ENCODE data around the gene DAZAP2.
A peak's percentile ranks its signal among the peaks of the same experiment; 100 is the strongest.

DAZAP2 gene

GRCh38 chr12:51238510-51239334 is at the start of gene DAZAP2:
Gene DAZAP2 (plus strand): TSS chr12:51238826. CDS start chr12:51238908, 82 bp downstream.
- Mint-ChIP-seq H3K4me3 (peak within 1 kb of the TSS; percentile 94), H3K27me3 (no peaks in the 10 kb centered on the region), H3K27ac (ENCODE audit: low read depth) (peak within 1 kb of the TSS; percentile 99), H3K9me3 (no peaks in the 10 kb centered on the region), H3K36me3 (ENCODE audit: insufficient read depth) (peaks cover 49% of the 10 kb centered on the region), H3K4me1 (peaks cover 44% of the 10 kb centered on the region)
- ATAC-seq (replicated peaks; ENCODE audit: extremely low read depth, poor library complexity, severe bottlenecking) (peak; percentile 93), DNase-seq (ENCODE audit: low spot score in 2 of 2) (peak; percentile 91)

- Mint-ChIP-seq H3K27me3 (no peaks in the 10 kb centered on the region), H3K4me1 (no peaks in the 10 kb centered on the region), H3K36me3 (ENCODE audit: insufficient read depth) (peaks cover 10% of the 10 kb centered on the region), H3K27ac (ENCODE audit: low read depth) (no peak overlapping the region), H3K9me3 (no peaks in the 10 kb centered on the region), H3K4me3 (no peak overlapping the region)
- ATAC-seq (replicated peaks; ENCODE audit: extremely low read depth, poor library complexity, severe bottlenecking) (no peak), DNase-seq (ENCODE audit: low spot score in 2 of 2) (no peak)
Observed at GRCh38 chr12:51189790-51190355, 48.8 kb upstream of the DAZAP2 start.

- H3K27ac Mint-ChIP-seq (ENCODE audit: low read depth), result no peak overlapping the region
- H3K9me3 Mint-ChIP-seq, result no peaks in the 10 kb centered on the region
- H3K27me3 Mint-ChIP-seq, result no peaks in the 10 kb centered on the region
- H3K4me3 Mint-ChIP-seq, result no peak overlapping the region
- peaks cover 10% of the 10 kb centered on the region for H3K36me3 Mint-ChIP-seq (ENCODE audit: insufficient read depth)
- no peak for DNase-seq (ENCODE audit: low spot score in 2 of 2)
- no peak for ATAC-seq (replicated peaks; ENCODE audit: extremely low read depth, poor library complexity, severe bottlenecking)
- H3K4me1 Mint-ChIP-seq, result no peaks in the 10 kb centered on the region
Observed at GRCh38 chr12:51190820-51191219, 47.8 kb upstream of the DAZAP2 start.

GRCh38 chr12:51191516-51192283 is 46.9 kb upstream of the DAZAP2 start:
- no peak overlapping the region for H3K4me3 Mint-ChIP-seq
- H3K27me3 Mint-ChIP-seq, result no peaks in the 10 kb centered on the region
- no peaks in the 10 kb centered on the region for H3K4me1 Mint-ChIP-seq
- H3K27ac Mint-ChIP-seq (ENCODE audit: low read depth), result no peak overlapping the region
- ATAC-seq (replicated peaks; ENCODE audit: extremely low read depth, poor library complexity, severe bottlenecking) (no peak), DNase-seq (ENCODE audit: low spot score in 2 of 2) (no peak)
- no peaks in the 10 kb centered on the region for H3K9me3 Mint-ChIP-seq
- H3K36me3 Mint-ChIP-seq (ENCODE audit: insufficient read depth), result peaks cover 10% of the 10 kb centered on the region

- no peak for ATAC-seq (replicated peaks; ENCODE audit: extremely low read depth, poor library complexity, severe bottlenecking)
- Mint-ChIP-seq H3K4me3 (no peak overlapping the region), H3K27ac (ENCODE audit: low read depth) (no peak overlapping the region), H3K9me3 (no peaks in the 10 kb centered on the region), H3K4me1 (no peaks in the 10 kb centered on the region), H3K27me3 (no peaks in the 10 kb centered on the region), H3K36me3 (ENCODE audit: insufficient read depth) (peaks cover 10% of the 10 kb centered on the region)
- DNase-seq (ENCODE audit: low spot score in 2 of 2), result no peak
Observed at GRCh38 chr12:51192284-51192671, 46.3 kb upstream of the DAZAP2 start.

- DNase-seq (ENCODE audit: low spot score in 2 of 2) (no peak), ATAC-seq (replicated peaks; ENCODE audit: extremely low read depth, poor library complexity, severe bottlenecking) (no peak)
- no peaks in the 10 kb centered on the region for H3K9me3 Mint-ChIP-seq
- no peak overlapping the region for H3K4me3 Mint-ChIP-seq
- peaks cover 4% of the 10 kb centered on the region for H3K36me3 Mint-ChIP-seq (ENCODE audit: insufficient read depth)
- no peaks in the 10 kb centered on the region for H3K4me1 Mint-ChIP-seq
- no peak overlapping the region for H3K27ac Mint-ChIP-seq (ENCODE audit: low read depth)
- H3K27me3 Mint-ChIP-seq, result no peaks in the 10 kb centered on the region
Observed at GRCh38 chr12:51195841-51196240, 42.8 kb upstream of the DAZAP2 start.

- no peaks in the 10 kb centered on the region for H3K27me3 Mint-ChIP-seq
- peaks cover 4% of the 10 kb centered on the region for H3K36me3 Mint-ChIP-seq (ENCODE audit: insufficient read depth)
- H3K27ac Mint-ChIP-seq (ENCODE audit: low read depth), result no peak overlapping the region
- no peaks in the 10 kb centered on the region for H3K9me3 Mint-ChIP-seq
- no peaks in the 10 kb centered on the region for H3K4me1 Mint-ChIP-seq
- no peak overlapping the region for H3K4me3 Mint-ChIP-seq
- DNase-seq (ENCODE audit: low spot score in 2 of 2), result no peak
- ATAC-seq (replicated peaks; ENCODE audit: extremely low read depth, poor library complexity, severe bottlenecking), result no peak
Observed at GRCh38 chr12:51196547-51196946, 42.1 kb upstream of the DAZAP2 start.

GRCh38 chr12:51197736-51198567 is 40.7 kb upstream of the DAZAP2 start:
- Mint-ChIP-seq H3K4me1 (no peaks in the 10 kb centered on the region), H3K9me3 (no peaks in the 10 kb centered on the region), H3K4me3 (no peak overlapping the region), H3K36me3 (ENCODE audit: insufficient read depth) (peaks cover 6% of the 10 kb centered on the region), H3K27ac (ENCODE audit: low read depth) (no peak overlapping the region), H3K27me3 (no peaks in the 10 kb centered on the region)
- ATAC-seq (replicated peaks; ENCODE audit: extremely low read depth, poor library complexity, severe bottlenecking), result no peak
- no peak for DNase-seq (ENCODE audit: low spot score in 2 of 2)

- no peak overlapping the region for H3K4me3 Mint-ChIP-seq
- H3K9me3 Mint-ChIP-seq, result no peaks in the 10 kb centered on the region
- ATAC-seq (replicated peaks; ENCODE audit: extremely low read depth, poor library complexity, severe bottlenecking), result no peak
- peaks cover 4% of the 10 kb centered on the region for H3K36me3 Mint-ChIP-seq (ENCODE audit: insufficient read depth)
- DNase-seq (ENCODE audit: low spot score in 2 of 2), result no peak
- no peaks in the 10 kb centered on the region for H3K27me3 Mint-ChIP-seq
- H3K27ac Mint-ChIP-seq (ENCODE audit: low read depth), result no peak overlapping the region
- H3K4me1 Mint-ChIP-seq, result no peaks in the 10 kb centered on the region
Observed at GRCh38 chr12:51198568-51199365, 39.9 kb upstream of the DAZAP2 start.

GRCh38 chr12:51199366-51199945 is 39.2 kb upstream of the DAZAP2 start:
- no peak overlapping the region for H3K4me3 Mint-ChIP-seq
- peaks cover 4% of the 10 kb centered on the region for H3K36me3 Mint-ChIP-seq (ENCODE audit: insufficient read depth)
- DNase-seq (ENCODE audit: low spot score in 2 of 2), result no peak
- H3K27ac Mint-ChIP-seq (ENCODE audit: low read depth), result peak overlapping the region; percentile 14
- H3K4me1 Mint-ChIP-seq, result no peaks in the 10 kb centered on the region
- no peak for ATAC-seq (replicated peaks; ENCODE audit: extremely low read depth, poor library complexity, severe bottlenecking)
- no peaks in the 10 kb centered on the region for H3K9me3 Mint-ChIP-seq
- H3K27me3 Mint-ChIP-seq, result no peaks in the 10 kb centered on the region

- Mint-ChIP-seq H3K4me3 (no peak overlapping the region), H3K36me3 (ENCODE audit: insufficient read depth) (peaks cover 4% of the 10 kb centered on the region), H3K27ac (ENCODE audit: low read depth) (peak overlapping the region; percentile 14), H3K9me3 (no peaks in the 10 kb centered on the region), H3K27me3 (no peaks in the 10 kb centered on the region), H3K4me1 (no peaks in the 10 kb centered on the region)
- no peak for ATAC-seq (replicated peaks; ENCODE audit: extremely low read depth, poor library complexity, severe bottlenecking)
- DNase-seq (ENCODE audit: low spot score in 2 of 2), result no peak
Observed at GRCh38 chr12:51200156-51200555, 38.5 kb upstream of the DAZAP2 start.
